Measurements from ENCODE around the gene SACS. TPM values are rescaled to one million over a fixed set of nuclear protein-coding genes. Genes with fewer than 3 reads are reported as not detected.

Gene SACS
- total RNA-seq, 4 donors from 2014 or later, result 12.9 to 32.9 (median 23.5) TPM

DNA sequence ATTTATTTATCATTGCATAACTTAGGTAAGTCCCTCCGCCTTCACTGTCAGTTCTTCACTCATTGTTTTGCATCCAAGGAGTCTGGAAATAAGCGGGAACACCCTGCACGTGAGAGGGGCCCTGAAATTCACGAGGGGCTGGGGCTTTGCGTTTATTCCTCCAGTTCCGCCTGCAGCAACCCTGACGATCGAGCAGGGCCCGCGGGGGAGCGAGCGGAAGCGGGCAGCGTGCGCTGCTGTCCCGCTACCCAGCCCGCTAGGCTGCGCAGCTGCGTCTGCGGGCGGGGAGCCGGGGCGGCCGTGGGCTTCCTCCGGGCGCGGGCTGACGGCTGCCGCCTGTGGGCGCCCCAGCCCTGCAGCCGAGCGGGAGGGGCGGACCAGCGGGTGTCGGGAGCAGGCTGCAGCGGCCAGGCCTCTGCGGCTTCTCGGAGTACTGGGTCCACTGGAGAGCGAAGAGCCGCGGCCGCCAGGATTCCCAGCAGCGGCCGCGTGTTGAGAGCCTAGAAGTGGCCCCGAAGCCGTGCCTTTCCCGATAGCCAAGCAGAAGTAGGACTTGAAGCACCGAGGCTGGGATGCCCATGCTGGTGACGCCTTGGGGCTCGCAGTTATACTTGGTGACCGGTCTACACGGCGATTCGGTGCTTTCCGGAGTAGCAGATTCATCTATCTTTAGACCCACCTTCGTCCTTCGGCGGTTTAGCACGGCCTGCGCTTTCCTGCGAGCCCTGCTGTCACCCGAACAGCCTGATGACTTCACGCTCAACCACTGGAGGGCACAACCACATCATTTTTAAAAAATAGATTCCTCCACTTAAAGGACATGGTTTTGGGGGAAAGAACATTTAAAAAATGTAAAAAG lies 32.9 kb upstream of the SACS start:
- H3K4me3 ChIP-seq, result peak overlapping the region; percentile 48 to 59 (median 54)
- no peaks in the 10 kb centered on the region for H3K27me3 ChIP-seq
- no peaks in the 10 kb centered on the region for H3K9me3 ChIP-seq
- 1 to 2% methylated on average over 26 to 50 of the region's 64 CpGs for WGBS, 2 donors
- H3K36me3 ChIP-seq, result no peaks in the 10 kb centered on the region
- DNase-seq (ENCODE audit: low spot score in 2 of 2), result peak; percentile 53 to 72
- TF ChIP-seq EP300 (IDR thresholded peaks at IDR 0.05) (peak in 1 of 2 donors; percentile 18), POLR2A (IDR thresholded peaks at IDR 0.05) (no peak)
- TF ChIP-seq, protein P1, sequence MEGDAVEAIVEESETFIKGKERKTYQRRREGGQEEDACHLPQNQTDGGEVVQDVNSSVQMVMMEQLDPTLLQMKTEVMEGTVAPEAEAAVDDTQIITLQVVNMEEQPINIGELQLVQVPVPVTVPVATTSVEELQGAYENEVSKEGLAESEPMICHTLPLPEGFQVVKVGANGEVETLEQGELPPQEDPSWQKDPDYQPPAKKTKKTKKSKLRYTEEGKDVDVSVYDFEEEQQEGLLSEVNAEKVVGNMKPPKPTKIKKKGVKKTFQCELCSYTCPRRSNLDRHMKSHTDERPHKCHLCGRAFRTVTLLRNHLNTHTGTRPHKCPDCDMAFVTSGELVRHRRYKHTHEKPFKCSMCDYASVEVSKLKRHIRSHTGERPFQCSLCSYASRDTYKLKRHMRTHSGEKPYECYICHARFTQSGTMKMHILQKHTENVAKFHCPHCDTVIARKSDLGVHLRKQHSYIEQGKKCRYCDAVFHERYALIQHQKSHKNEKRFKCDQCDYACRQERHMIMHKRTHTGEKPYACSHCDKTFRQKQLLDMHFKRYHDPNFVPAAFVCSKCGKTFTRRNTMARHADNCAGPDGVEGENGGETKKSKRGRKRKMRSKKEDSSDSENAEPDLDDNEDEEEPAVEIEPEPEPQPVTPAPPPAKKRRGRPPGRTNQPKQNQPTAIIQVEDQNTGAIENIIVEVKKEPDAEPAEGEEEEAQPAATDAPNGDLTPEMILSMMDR (IDR thresholded peaks at IDR 0.05), result peak; percentile 31 to 76 (median 38)
- H3K4me1 ChIP-seq, result peaks cover 0 to 27% (median 4%) of the 10 kb centered on the region in 4 donors
- peak overlapping the region; percentile 58 to 84 (median 75) for H3K27ac ChIP-seq

DNA sequence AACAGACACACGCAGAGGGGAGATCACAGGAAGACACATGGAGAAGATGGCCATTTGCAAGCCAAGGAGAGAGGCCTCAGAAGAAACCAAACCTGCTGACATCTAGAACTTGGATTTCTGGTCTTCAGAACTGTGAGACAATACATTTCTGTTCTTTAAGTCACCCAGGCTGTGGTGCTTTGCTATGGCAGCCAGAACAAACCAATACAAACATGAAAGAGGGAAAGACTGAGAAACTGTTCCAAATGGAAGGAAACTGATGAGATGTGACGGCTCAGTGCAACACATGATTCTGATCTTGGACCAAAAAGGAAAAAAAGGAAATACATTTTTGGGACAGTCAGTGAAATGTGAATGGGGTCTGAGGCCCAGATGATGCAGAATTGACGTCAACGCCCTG lies 30.2 kb upstream of the SACS start:
- no peak overlapping the region for H3K27ac ChIP-seq
- H3K4me3 ChIP-seq, result no peak overlapping the region
- 93 to 94% methylated on average over 4 of the region's 4 CpGs for WGBS, 2 donors
- DNase-seq (ENCODE audit: low spot score in 2 of 2), result no peak
- TF ChIP-seq EP300 (IDR thresholded peaks at IDR 0.05) (no peak), POLR2A (IDR thresholded peaks at IDR 0.05) (no peak)
- TF ChIP-seq, protein P1 (IDR thresholded peaks at IDR 0.05), result no peak
- H3K4me1 ChIP-seq, result peaks cover 0 to 18% (median 4%) of the 10 kb centered on the region in 4 donors
- H3K27me3 ChIP-seq, result no peaks in the 10 kb centered on the region
- no peaks in the 10 kb centered on the region for H3K9me3 ChIP-seq
- no peaks in the 10 kb centered on the region for H3K36me3 ChIP-seq

DNA sequence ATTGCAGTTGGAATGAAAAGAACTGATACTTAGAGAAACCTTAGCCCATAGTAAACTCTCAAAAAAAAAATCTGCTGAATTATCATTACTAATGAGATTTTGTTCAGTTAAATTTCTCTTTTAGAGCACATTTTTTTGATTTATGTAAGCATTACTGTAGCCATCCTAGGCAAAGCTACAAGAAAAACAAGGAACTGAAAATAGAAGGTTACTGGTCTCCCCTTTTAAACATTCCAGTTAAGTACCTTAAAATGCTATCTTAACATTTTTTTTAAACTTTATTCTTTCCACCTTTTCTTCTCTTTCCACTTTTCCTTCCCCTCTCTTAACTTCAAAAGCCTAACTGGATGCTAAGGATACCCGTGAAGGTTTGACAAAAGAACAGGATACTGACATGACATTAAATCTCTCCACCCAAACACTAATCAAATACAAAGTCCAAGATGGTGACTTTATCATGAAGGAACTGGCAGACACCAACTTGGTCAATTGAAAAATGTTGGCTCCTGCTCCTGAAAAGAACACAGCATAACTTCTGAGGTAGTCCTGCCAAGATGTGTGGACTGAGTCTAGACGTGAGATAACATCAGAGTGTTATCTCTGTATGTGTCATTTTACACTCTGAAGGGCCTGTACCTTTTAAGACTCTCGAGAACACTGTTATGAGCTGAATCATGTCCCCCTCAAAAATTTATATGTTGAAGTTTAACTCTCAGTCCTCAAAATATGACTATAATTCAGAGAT lies 29.5 kb upstream of the SACS start:
- Histone ChIP-seq H3K27me3 (no peaks in the 10 kb centered on the region), H3K4me1 (peaks cover 0 to 18% (median 4%) of the 10 kb centered on the region in 4 donors), H3K9me3 (no peaks in the 10 kb centered on the region), H3K4me3 (no peak overlapping the region), H3K27ac (no peak overlapping the region), H3K36me3 (no peaks in the 10 kb centered on the region)
- no peak for TF ChIP-seq EP300 (IDR thresholded peaks at IDR 0.05)
- TF ChIP-seq, protein P1 (IDR thresholded peaks at IDR 0.05), result no peak
- no peak for TF ChIP-seq POLR2A (IDR thresholded peaks at IDR 0.05)
- DNase-seq (ENCODE audit: low spot score in 2 of 2), result no peak
- 49 to 64% methylated on average over 3 of the region's 3 CpGs for WGBS, 2 donors

DNA sequence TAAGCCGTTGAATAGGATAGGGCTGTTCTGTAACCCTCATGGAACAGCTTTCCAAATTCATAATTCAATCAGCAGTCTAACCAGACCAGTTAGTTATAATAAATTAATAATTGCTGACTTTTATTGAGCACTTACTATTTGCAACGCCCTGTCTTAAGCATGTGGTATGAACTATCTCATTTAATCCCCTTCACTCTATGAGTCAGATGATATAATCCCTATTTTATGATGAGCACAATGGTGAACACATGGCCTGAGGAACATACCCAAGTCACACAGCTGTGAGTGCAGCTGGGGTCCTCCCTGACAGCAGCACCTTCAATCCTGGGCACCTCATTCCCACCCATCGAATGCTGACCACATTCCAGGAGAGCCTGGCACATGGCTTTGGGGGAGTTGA lies 28.0 kb upstream of the SACS start:
- TF ChIP-seq POLR2A (IDR thresholded peaks at IDR 0.05), result no peak
- TF ChIP-seq, protein P1 (IDR thresholded peaks at IDR 0.05), result no peak
- TF ChIP-seq EP300 (IDR thresholded peaks at IDR 0.05), result no peak
- Histone ChIP-seq H3K9me3 (no peaks in the 10 kb centered on the region), H3K4me1 (peaks cover 0 to 9% (median 2%) of the 10 kb centered on the region in 4 donors), H3K4me3 (no peak overlapping the region), H3K27ac (no peak overlapping the region), H3K36me3 (no peaks in the 10 kb centered on the region), H3K27me3 (no peaks in the 10 kb centered on the region)
- no peak for DNase-seq (ENCODE audit: low spot score in 2 of 2)
- 94% methylated on average over 3 of the region's 3 CpGs for WGBS, 2 donors

DNA sequence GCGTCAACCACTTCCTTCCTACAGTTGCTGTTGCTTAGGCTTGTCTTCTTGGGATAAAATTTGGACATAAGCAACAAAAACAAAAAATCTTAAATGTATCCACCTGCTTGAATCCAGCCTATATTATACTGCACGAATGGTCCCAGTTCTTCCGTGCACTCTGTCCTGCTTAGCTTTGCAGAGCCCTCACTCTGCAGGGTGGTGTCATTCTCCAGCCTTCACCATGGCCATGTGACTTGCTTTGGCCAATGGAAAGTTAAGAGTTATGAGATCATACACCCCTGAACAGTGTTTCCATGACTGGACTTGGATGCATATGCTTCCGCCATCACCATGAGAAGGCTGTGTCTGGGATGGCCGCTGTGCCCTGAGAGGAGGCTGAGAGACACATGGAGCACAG lies 27.4 kb upstream of the SACS start:
- no peaks in the 10 kb centered on the region for H3K27me3 ChIP-seq
- H3K36me3 ChIP-seq, result no peaks in the 10 kb centered on the region
- H3K9me3 ChIP-seq, result no peaks in the 10 kb centered on the region
- H3K27ac ChIP-seq, result no peak overlapping the region
- H3K4me3 ChIP-seq, result no peak overlapping the region
- TF ChIP-seq EP300 (IDR thresholded peaks at IDR 0.05) (no peak), POLR2A (IDR thresholded peaks at IDR 0.05) (no peak)
- TF ChIP-seq, protein P1 (IDR thresholded peaks at IDR 0.05), result no peak
- 94 to 95% methylated on average over 4 to 5 of the region's 5 CpGs for WGBS, 2 donors
- DNase-seq (ENCODE audit: low spot score in 2 of 2), result no peak
- H3K4me1 ChIP-seq, result peaks cover 0 to 6% (median 2%) of the 10 kb centered on the region in 4 donors
